ENCODE data around the gene PGK1.
"Not testable (repeated sequence)": the region's sequence is repeated elsewhere in the genome, so short reads cannot be mapped to it uniquely, and the experiment has no call there.

The PGK1 gene

DNA sequence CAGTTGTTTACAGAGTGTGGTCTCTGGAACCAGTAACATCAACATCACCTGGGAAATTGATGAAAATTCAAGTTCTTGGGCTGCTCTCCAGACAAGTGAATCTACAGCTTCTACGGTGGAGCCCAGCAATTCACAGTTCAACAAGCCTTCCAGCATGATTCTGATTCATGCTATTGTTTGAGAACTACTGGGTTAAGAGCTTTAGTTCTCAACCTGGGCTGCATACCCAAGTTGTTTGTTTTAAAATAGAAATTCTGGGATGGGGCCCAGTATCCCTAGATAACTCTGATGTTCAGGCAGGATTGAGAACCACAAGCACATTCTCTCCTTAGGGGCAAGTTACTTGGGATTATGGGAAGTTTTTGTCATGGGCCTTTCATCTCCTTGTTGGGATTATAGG lies 37.9 kb upstream of the PGK1 start:
- no peak overlapping the region for H3K4me3 ChIP-seq (ENCODE audit: insufficient read depth, low read length, poor library complexity, severe bottlenecking)
- H2AFZ ChIP-seq (ENCODE audit: low read depth, low read length, severe bottlenecking) = no peak overlapping the region
- H3K9ac ChIP-seq (ENCODE audit: low read length) = no peak overlapping the region
- H3K9me2 ChIP-seq (replicated peaks; ENCODE audit: insufficient read depth, low read length) = no peaks in the 10 kb centered on the region
- H3K36me3 ChIP-seq (ENCODE audit: low read length) = no peaks in the 10 kb centered on the region
- H3F3A ChIP-seq (ENCODE audit: insufficient read depth) = no peaks in the 10 kb centered on the region
- no peak overlapping the region for H3K27ac ChIP-seq (ENCODE audit: low read depth, low read length)
- no peaks in the 10 kb centered on the region for H3K79me2 ChIP-seq (ENCODE audit: insufficient read depth, low read length)
- H3K9me3 ChIP-seq (ENCODE audit: insufficient read depth, low read length) = no peaks in the 10 kb centered on the region
- TF ChIP-seq, protein P1, sequence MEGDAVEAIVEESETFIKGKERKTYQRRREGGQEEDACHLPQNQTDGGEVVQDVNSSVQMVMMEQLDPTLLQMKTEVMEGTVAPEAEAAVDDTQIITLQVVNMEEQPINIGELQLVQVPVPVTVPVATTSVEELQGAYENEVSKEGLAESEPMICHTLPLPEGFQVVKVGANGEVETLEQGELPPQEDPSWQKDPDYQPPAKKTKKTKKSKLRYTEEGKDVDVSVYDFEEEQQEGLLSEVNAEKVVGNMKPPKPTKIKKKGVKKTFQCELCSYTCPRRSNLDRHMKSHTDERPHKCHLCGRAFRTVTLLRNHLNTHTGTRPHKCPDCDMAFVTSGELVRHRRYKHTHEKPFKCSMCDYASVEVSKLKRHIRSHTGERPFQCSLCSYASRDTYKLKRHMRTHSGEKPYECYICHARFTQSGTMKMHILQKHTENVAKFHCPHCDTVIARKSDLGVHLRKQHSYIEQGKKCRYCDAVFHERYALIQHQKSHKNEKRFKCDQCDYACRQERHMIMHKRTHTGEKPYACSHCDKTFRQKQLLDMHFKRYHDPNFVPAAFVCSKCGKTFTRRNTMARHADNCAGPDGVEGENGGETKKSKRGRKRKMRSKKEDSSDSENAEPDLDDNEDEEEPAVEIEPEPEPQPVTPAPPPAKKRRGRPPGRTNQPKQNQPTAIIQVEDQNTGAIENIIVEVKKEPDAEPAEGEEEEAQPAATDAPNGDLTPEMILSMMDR (IDR thresholded peaks at IDR 0.05; ENCODE audit: insufficient read depth, low read length, poor library complexity, severe bottlenecking) = no peak
- TF ChIP-seq EZH2phosphoT487 (conservative IDR thresholded peaks at IDR 0.05; ENCODE audit: low read length) = no peak
- no peaks in the 10 kb centered on the region for H3K27me3 ChIP-seq (ENCODE audit: low read length)
- no peak overlapping the region for H3K4me2 ChIP-seq (ENCODE audit: low read depth, low read length, poor library complexity, severe bottlenecking)
- no peaks in the 10 kb centered on the region for H4K20me1 ChIP-seq (ENCODE audit: low read depth, low read length)

GRCh38 chrX:78071331-78071730 lies 32.7 kb upstream of the PGK1 start:
- Histone ChIP-seq H3K9me2 (replicated peaks; ENCODE audit: insufficient read depth, low read length) (no peaks in the 10 kb centered on the region), H2AFZ (ENCODE audit: low read depth, low read length, severe bottlenecking) (no peak overlapping the region), H3F3A (ENCODE audit: insufficient read depth) (no peaks in the 10 kb centered on the region), H3K4me3 (ENCODE audit: insufficient read depth, low read length, poor library complexity, severe bottlenecking) (no peak overlapping the region), H3K9me3 (ENCODE audit: insufficient read depth, low read length) (no peaks in the 10 kb centered on the region), H4K20me1 (ENCODE audit: low read depth, low read length) (no peaks in the 10 kb centered on the region), H3K4me2 (ENCODE audit: low read depth, low read length, poor library complexity, severe bottlenecking) (no peak overlapping the region), H3K9ac (ENCODE audit: low read length) (no peak overlapping the region), H3K79me2 (ENCODE audit: insufficient read depth, low read length) (no peaks in the 10 kb centered on the region), H3K27ac (ENCODE audit: low read depth, low read length) (no peak overlapping the region), H3K36me3 (ENCODE audit: low read length) (no peaks in the 10 kb centered on the region), H3K27me3 (ENCODE audit: low read length) (no peaks in the 10 kb centered on the region)
- TF ChIP-seq, protein P1 (IDR thresholded peaks at IDR 0.05; ENCODE audit: insufficient read depth, low read length, poor library complexity, severe bottlenecking) = no peak
- TF ChIP-seq EZH2phosphoT487 (conservative IDR thresholded peaks at IDR 0.05; ENCODE audit: low read length) = no peak

DNA sequence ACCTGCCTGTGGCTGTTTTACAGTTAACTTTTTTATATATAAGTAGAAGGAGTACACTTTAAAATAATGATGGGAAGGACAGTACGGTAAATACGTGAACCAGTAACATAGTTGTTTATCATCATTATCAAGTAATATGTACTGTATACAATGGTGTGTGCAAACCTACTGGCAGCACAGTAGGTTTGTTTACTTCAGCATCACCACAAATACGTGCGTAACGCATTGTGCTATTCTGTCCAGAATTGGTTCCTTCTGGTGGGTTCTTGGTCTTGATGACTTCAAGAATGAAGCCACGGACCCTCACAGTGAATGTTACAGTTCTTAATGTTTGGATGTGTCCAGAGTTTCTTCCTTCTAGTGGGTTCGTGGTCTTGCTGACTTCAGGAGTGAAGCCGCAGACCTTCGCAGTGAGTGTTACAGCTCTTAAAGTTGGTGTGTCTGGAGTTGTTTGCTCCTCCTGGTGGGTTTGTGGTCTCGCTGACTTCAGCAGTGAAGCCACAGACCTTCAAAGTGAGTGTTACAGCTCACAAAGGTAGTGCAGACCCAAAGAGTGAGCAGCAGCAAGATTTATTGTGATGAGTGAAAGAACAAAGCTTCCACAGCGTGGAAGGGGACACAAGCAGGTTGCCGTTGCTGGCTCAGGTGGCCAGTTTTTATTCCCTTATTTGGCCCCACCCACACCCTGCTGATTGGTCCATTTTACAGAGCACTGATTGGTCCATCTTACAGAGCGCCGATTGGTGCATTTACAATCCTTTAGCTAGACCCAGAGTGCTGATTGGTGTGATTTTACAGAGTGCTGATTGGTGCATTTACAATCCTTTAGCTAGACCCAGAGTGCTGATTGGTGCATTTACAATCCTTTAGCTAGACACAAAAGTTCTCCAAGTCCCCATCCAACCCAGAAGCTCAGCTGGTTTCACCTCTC lies 30.6 kb upstream of the PGK1 start:
- not testable (repeated sequence) for H3K9ac ChIP-seq (ENCODE audit: low read length); H3K4me2 ChIP-seq (ENCODE audit: low read depth, low read length, poor library complexity, severe bottlenecking); H2AFZ ChIP-seq (ENCODE audit: low read depth, low read length, severe bottlenecking); H3K4me3 ChIP-seq (ENCODE audit: insufficient read depth, low read length, poor library complexity, severe bottlenecking); H3K27me3 ChIP-seq (ENCODE audit: low read length); H3K79me2 ChIP-seq (ENCODE audit: insufficient read depth, low read length); H3K27ac ChIP-seq (ENCODE audit: low read depth, low read length); H3K9me2 ChIP-seq (replicated peaks; ENCODE audit: insufficient read depth, low read length); H3F3A ChIP-seq (ENCODE audit: insufficient read depth); H3K36me3 ChIP-seq (ENCODE audit: low read length); H4K20me1 ChIP-seq (ENCODE audit: low read depth, low read length); H3K9me3 ChIP-seq (ENCODE audit: insufficient read depth, low read length)

- no peaks in the 10 kb centered on the region for H3K9me2 ChIP-seq (replicated peaks; ENCODE audit: insufficient read depth, low read length)
- no peaks in the 10 kb centered on the region for H3F3A ChIP-seq (ENCODE audit: insufficient read depth)
- H3K36me3 ChIP-seq (ENCODE audit: low read length) = no peaks in the 10 kb centered on the region
- H4K20me1 ChIP-seq (ENCODE audit: low read depth, low read length) = no peaks in the 10 kb centered on the region
- H3K4me2 ChIP-seq (ENCODE audit: low read depth, low read length, poor library complexity, severe bottlenecking) = no peak overlapping the region
- H3K79me2 ChIP-seq (ENCODE audit: insufficient read depth, low read length) = no peaks in the 10 kb centered on the region
- H3K27ac ChIP-seq (ENCODE audit: low read depth, low read length) = no peak overlapping the region
- no peak overlapping the region for H2AFZ ChIP-seq (ENCODE audit: low read depth, low read length, severe bottlenecking)
- no peak overlapping the region for H3K9ac ChIP-seq (ENCODE audit: low read length)
- TF ChIP-seq, protein P1 (IDR thresholded peaks at IDR 0.05; ENCODE audit: insufficient read depth, low read length, poor library complexity, severe bottlenecking) = no peak
- no peak for TF ChIP-seq EZH2phosphoT487 (conservative IDR thresholded peaks at IDR 0.05; ENCODE audit: low read length)
- no peaks in the 10 kb centered on the region for H3K9me3 ChIP-seq (ENCODE audit: insufficient read depth, low read length)
- no peak overlapping the region for H3K4me3 ChIP-seq (ENCODE audit: insufficient read depth, low read length, poor library complexity, severe bottlenecking)
- H3K27me3 ChIP-seq (ENCODE audit: low read length) = no peaks in the 10 kb centered on the region
Measured at GRCh38 chrX:78074088-78074487, 30.0 kb upstream of the PGK1 start.

Data from SU-DHL-6 (cell line).